Nephron progenitor cell (in vitro differentiated cells): ENCODE data around the gene MAST4.
A peak's percentile ranks its signal among the peaks of the same experiment; 100 is the strongest.

Experiments used
- DNase-seq: peaks from one replicate; pipeline ENCODE4 v3.0.0; 2021
- H3K27ac Mint-ChIP-seq: 2 replicates; pipeline ENCODE4 v1.8.0; 2021; ENCODE audit warnings: mild to moderate bottlenecking, moderate library complexity, mixed read lengths
- H3K27me3 Mint-ChIP-seq: 2 replicates; pipeline ENCODE4 v1.8.0; 2021; ENCODE audit warnings: mild to moderate bottlenecking, low read depth, mixed read lengths; ENCODE audit not compliant: poor library complexity
- H3K36me3 Mint-ChIP-seq: 2 replicates; pipeline ENCODE4 v1.8.0; 2021; ENCODE audit warnings: low read depth, mixed read lengths
- H3K4me1 Mint-ChIP-seq: 2 replicates; pipeline ENCODE4 v1.8.0; 2021; ENCODE audit warnings: mixed read lengths
- H3K4me3 Mint-ChIP-seq: 2 replicates; pipeline ENCODE4 v1.8.0; 2021; ENCODE audit warnings: mild to moderate bottlenecking, moderate library complexity, mixed read lengths
- H3K9me3 Mint-ChIP-seq: 2 replicates; pipeline ENCODE4 v1.8.0; 2021; ENCODE audit warnings: mild to moderate bottlenecking, moderate library complexity, mixed read lengths
- CTCF ChIP-seq: fragments of 200-600 bp; sonication (generic); IDR thresholded peaks from 2 replicates; pipeline ENCODE4 v1.5.0; 2021; ENCODE audit warnings: antibody characterized with exemption

Gene MAST4

GRCh38 chr5:66718374-66719002 is 122.3 kb downstream of the MAST4 start:
- DNase-seq, result no peak
- Mint-ChIP-seq H3K36me3 (no peaks in the 10 kb centered on the region), H3K4me3 (no peak overlapping the region), H3K27ac (no peak overlapping the region), H3K4me1 (peaks cover 26% of the 10 kb centered on the region), H3K27me3 (peaks cover 4% of the 10 kb centered on the region), H3K9me3 (no peaks in the 10 kb centered on the region)
- TF ChIP-seq CTCF, result no peak

- H3K9me3 Mint-ChIP-seq, result no peaks in the 10 kb centered on the region
- no peaks in the 10 kb centered on the region for H3K36me3 Mint-ChIP-seq
- peak overlapping the region; percentile 0 for H3K4me3 Mint-ChIP-seq
- H3K4me1 Mint-ChIP-seq, result peaks cover 26% of the 10 kb centered on the region
- DNase-seq, result no peak
- H3K27me3 Mint-ChIP-seq, result peaks cover 4% of the 10 kb centered on the region
- no peak for TF ChIP-seq CTCF
- H3K27ac Mint-ChIP-seq, result peak overlapping the region; percentile 27
Measured at GRCh38 chr5:66720780-66721179, 124.6 kb downstream of the MAST4 start.

- peaks cover 25% of the 10 kb centered on the region for H3K4me1 Mint-ChIP-seq
- no peaks in the 10 kb centered on the region for H3K36me3 Mint-ChIP-seq
- no peak for DNase-seq
- H3K9me3 Mint-ChIP-seq, result no peaks in the 10 kb centered on the region
- TF ChIP-seq CTCF, result no peak
- H3K4me3 Mint-ChIP-seq, result no peak overlapping the region
- H3K27me3 Mint-ChIP-seq, result peaks cover 5% of the 10 kb centered on the region
- no peak overlapping the region for H3K27ac Mint-ChIP-seq
Measured at GRCh38 chr5:66722686-66723085, 126.5 kb downstream of the MAST4 start.

GRCh38 chr5:66724349-66725139 is 128.4 kb downstream of the MAST4 start:
- peaks cover 13% of the 10 kb centered on the region for H3K4me1 Mint-ChIP-seq
- no peak overlapping the region for H3K27ac Mint-ChIP-seq
- H3K9me3 Mint-ChIP-seq, result no peaks in the 10 kb centered on the region
- no peaks in the 10 kb centered on the region for H3K36me3 Mint-ChIP-seq
- H3K4me3 Mint-ChIP-seq, result no peak overlapping the region
- DNase-seq, result no peak
- TF ChIP-seq CTCF, result peak; percentile 9
- peaks cover 5% of the 10 kb centered on the region for H3K27me3 Mint-ChIP-seq

- Mint-ChIP-seq H3K36me3 (no peaks in the 10 kb centered on the region), H3K9me3 (no peaks in the 10 kb centered on the region), H3K27ac (no peak overlapping the region), H3K4me1 (no peaks in the 10 kb centered on the region), H3K27me3 (peaks cover 5% of the 10 kb centered on the region), H3K4me3 (no peak overlapping the region)
- no peak for DNase-seq
- no peak for TF ChIP-seq CTCF
Measured at GRCh38 chr5:66727630-66728029, 131.4 kb downstream of the MAST4 start.

- peaks cover 5% of the 10 kb centered on the region for H3K27me3 Mint-ChIP-seq
- no peak for DNase-seq
- TF ChIP-seq CTCF, result no peak
- no peaks in the 10 kb centered on the region for H3K9me3 Mint-ChIP-seq
- H3K36me3 Mint-ChIP-seq, result no peaks in the 10 kb centered on the region
- no peak overlapping the region for H3K27ac Mint-ChIP-seq
- no peak overlapping the region for H3K4me3 Mint-ChIP-seq
- H3K4me1 Mint-ChIP-seq, result no peaks in the 10 kb centered on the region
Measured at GRCh38 chr5:66728049-66728448, 131.9 kb downstream of the MAST4 start.
